Measurements from ENCODE around the gene LRRC8D. TPM values are rescaled to one million over a fixed set of nuclear protein-coding genes. Genes with fewer than 3 reads are reported as not detected.

The LRRC8D gene
- total RNA-seq, 1 donor from 2014 or later = 36.0 TPM

DNA sequence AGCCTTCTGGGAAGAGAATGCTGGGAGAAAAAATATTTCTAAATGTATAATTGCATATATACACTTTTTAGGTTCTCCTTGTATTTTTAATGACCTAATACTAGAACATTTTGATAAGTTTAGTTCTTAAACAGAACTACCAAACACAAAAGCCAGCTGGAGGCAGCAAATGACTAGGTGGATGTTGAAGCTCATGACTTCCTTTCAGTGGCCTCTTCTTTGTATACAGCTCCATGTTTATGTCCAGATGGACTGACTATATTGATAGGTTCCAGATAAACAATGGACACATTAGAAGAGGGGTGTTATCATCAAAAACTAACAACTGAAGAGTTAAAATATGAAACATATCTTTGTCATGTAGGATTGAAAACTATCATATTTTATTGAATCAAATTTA, 52.5 kb downstream of the LRRC8D start:
- ATAC-seq (ENCODE audit: low read depth) (no peak), DNase-seq (no peak)
- Mint-ChIP-seq H3K27me3 (no peaks in the 10 kb centered on the region), H3K9me3 (no peaks in the 10 kb centered on the region), H3K4me1 (peaks cover 12% of the 10 kb centered on the region), H3K4me3 (no peak overlapping the region), H3K36me3 (ENCODE audit: low read depth) (peaks cover 46% of the 10 kb centered on the region), H3K27ac (no peak overlapping the region)
- TF ChIP-seq, protein P1, sequence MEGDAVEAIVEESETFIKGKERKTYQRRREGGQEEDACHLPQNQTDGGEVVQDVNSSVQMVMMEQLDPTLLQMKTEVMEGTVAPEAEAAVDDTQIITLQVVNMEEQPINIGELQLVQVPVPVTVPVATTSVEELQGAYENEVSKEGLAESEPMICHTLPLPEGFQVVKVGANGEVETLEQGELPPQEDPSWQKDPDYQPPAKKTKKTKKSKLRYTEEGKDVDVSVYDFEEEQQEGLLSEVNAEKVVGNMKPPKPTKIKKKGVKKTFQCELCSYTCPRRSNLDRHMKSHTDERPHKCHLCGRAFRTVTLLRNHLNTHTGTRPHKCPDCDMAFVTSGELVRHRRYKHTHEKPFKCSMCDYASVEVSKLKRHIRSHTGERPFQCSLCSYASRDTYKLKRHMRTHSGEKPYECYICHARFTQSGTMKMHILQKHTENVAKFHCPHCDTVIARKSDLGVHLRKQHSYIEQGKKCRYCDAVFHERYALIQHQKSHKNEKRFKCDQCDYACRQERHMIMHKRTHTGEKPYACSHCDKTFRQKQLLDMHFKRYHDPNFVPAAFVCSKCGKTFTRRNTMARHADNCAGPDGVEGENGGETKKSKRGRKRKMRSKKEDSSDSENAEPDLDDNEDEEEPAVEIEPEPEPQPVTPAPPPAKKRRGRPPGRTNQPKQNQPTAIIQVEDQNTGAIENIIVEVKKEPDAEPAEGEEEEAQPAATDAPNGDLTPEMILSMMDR (IDR thresholded peaks at IDR 0.05) = no peak
- CTCF ChIA-PET = interaction anchor here (0.9 kb wide), 1 partner anchor 114 kb away, joined by 3 read pairs; no protein-coding TSS in a partner anchor
- intact Hi-C loops (cut with micrococcal nuclease) = loop anchor here (2.0 kb wide), 1 partner anchor 14 kb away; no protein-coding TSS in a partner anchor
- POLR2A ChIA-PET = no interaction called here

DNA sequence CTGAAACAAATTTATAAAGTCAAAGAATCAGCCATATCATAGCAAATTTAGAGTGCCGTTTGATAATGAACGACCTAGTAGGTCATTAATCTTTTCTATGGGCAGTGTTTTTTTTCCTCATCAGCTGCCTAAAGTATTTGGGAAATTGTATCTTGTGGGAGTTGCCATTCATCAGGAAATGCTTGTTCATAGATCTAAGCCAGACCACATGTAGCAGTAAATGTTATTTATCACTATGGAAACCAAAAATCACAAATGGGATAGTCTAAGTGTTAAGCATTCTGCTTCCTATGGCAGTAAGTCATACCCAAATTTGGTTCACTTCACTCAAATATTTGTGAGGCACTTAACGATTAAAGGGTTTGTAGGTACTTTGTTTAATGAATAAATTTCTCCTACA, 52.9 kb downstream of the LRRC8D start:
- ATAC-seq (ENCODE audit: low read depth) (no peak), DNase-seq (no peak)
- peaks cover 13% of the 10 kb centered on the region for H3K4me1 Mint-ChIP-seq
- peaks cover 44% of the 10 kb centered on the region for H3K36me3 Mint-ChIP-seq (ENCODE audit: low read depth)
- H3K27ac Mint-ChIP-seq = peak overlapping the region; percentile 7
- POLR2A ChIA-PET = no interaction called here
- CTCF ChIA-PET = interaction anchor here (0.5 to 0.9 kb wide), 2 partner anchors 39 to 114 kb away, joined by 3 read pairs; no protein-coding TSS in a partner anchor
- H3K4me3 Mint-ChIP-seq = no peak overlapping the region
- intact Hi-C loops (cut with micrococcal nuclease) = loop anchor here (2.0 kb wide), 1 partner anchor 15 kb away; no protein-coding TSS in a partner anchor
- no peaks in the 10 kb centered on the region for H3K9me3 Mint-ChIP-seq
- TF ChIP-seq, protein P1 (IDR thresholded peaks at IDR 0.05) = no peak
- no peaks in the 10 kb centered on the region for H3K27me3 Mint-ChIP-seq

DNA sequence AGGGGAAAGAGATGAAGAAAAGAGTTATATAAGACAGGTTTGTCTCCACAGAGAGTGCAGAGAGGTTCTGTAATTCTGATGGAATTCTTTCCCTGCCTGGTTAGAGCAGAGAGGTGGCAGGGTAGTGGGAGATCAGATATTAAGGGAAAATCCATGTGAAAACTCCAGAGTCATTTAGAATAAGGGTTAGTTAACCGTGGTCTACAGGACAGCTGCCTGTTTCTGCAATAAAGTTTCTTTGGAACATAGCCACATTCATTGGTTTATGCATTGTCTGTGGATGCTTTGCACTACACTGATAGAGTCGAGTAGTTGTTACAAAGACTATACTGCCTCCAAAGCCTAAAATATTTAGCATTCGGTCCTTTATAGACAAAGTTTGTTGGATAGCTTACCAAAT, 55.6 kb downstream of the LRRC8D start:
- POLR2A ChIA-PET = no interaction called here
- no peak overlapping the region for H3K4me3 Mint-ChIP-seq
- no peak overlapping the region for H3K27ac Mint-ChIP-seq
- peaks cover 37% of the 10 kb centered on the region for H3K36me3 Mint-ChIP-seq (ENCODE audit: low read depth)
- H3K4me1 Mint-ChIP-seq = peaks cover 14% of the 10 kb centered on the region
- DNase-seq (no peak), ATAC-seq (ENCODE audit: low read depth) (no peak)
- peaks cover 6% of the 10 kb centered on the region for H3K9me3 Mint-ChIP-seq
- TF ChIP-seq, protein P1 (IDR thresholded peaks at IDR 0.05) = no peak
- CTCF ChIA-PET = interaction anchor here (1.4 kb wide), 1 partner anchor 33 kb away, joined by 4 read pairs; no protein-coding TSS in a partner anchor
- no peaks in the 10 kb centered on the region for H3K27me3 Mint-ChIP-seq
- intact Hi-C loops (cut with micrococcal nuclease) = no loop called here

DNA sequence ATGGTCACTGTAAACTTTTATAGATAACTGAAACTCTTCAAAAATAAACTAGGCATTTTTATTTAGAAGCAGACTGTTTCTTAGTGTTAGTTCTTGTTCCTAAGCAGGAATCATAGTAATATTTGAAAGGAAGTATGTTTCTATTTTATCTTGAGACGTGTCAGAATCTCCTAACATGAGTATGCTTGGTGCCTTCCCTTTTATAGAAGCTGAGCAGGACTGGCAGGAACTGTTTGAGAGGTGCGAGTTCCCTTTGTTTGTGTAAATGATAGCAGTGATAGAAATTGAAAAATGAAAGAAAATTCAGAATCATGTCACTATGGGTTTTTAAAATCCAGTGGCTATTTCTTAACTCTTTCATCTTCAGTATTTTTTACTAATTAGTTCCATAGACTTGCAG, 56.9 kb downstream of the LRRC8D start:
- Mint-ChIP-seq H3K4me1 (peaks cover 15% of the 10 kb centered on the region), H3K36me3 (ENCODE audit: low read depth) (peaks cover 34% of the 10 kb centered on the region), H3K27ac (no peak overlapping the region), H3K9me3 (peaks cover 8% of the 10 kb centered on the region), H3K4me3 (no peak overlapping the region), H3K27me3 (no peaks in the 10 kb centered on the region)
- CTCF ChIA-PET = no interaction called here
- ATAC-seq (ENCODE audit: low read depth) = no peak
- DNase-seq = no peak
- TF ChIP-seq, protein P1 (IDR thresholded peaks at IDR 0.05) = no peak
- intact Hi-C loops (cut with micrococcal nuclease) = no loop called here
- POLR2A ChIA-PET = interaction anchor here (0.7 kb wide), 1 partner anchor 100 kb away, joined by 4 read pairs; no protein-coding TSS in a partner anchor

DNA sequence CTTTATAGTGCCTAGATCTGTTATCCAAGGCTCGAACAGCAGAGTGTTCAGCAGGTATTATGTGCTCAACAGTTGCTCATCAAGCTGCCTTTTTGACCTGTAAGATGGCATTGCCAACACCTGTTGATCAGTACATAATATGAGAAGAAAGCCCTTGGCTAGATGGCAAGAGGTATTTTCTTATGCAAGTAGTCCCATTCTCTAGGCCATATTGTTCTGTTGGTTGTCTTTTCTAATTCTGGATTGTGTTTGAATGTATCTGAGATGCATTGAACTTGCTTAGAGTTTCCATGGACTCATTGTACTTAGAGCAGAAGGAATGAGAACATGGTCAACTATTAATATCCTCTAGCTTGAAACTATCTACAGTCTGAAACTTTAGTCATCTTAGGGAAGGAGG, 57.4 kb downstream of the LRRC8D start:
- Mint-ChIP-seq H3K9me3 (peaks cover 8% of the 10 kb centered on the region), H3K36me3 (ENCODE audit: low read depth) (peaks cover 39% of the 10 kb centered on the region), H3K4me1 (peaks cover 15% of the 10 kb centered on the region), H3K4me3 (no peak overlapping the region), H3K27ac (no peak overlapping the region), H3K27me3 (no peaks in the 10 kb centered on the region)
- intact Hi-C loops (cut with micrococcal nuclease) = no loop called here
- TF ChIP-seq, protein P1 (IDR thresholded peaks at IDR 0.05) = no peak
- ChIA-PET CTCF (no interaction called here), POLR2A (no interaction called here)
- ATAC-seq (ENCODE audit: low read depth) (no peak), DNase-seq (no peak)

All from activated B cell treated with CpG ODN at 0.5 μM for 24 hours (primary cell).